NK-92 (cell line): ENCODE data around the gene TMEM63B.
"Not testable (repeated sequence)": the region's sequence is repeated elsewhere in the genome, so short reads cannot be mapped to it uniquely, and the experiment has no call there.

Experiments
- DNase-seq: peaks from one replicate; lab custom pipeline; 2025; ENCODE audit not compliant: unreplicated experiment; lab: John Stamatoyannopoulos, UW

Gene TMEM63B

DNA sequence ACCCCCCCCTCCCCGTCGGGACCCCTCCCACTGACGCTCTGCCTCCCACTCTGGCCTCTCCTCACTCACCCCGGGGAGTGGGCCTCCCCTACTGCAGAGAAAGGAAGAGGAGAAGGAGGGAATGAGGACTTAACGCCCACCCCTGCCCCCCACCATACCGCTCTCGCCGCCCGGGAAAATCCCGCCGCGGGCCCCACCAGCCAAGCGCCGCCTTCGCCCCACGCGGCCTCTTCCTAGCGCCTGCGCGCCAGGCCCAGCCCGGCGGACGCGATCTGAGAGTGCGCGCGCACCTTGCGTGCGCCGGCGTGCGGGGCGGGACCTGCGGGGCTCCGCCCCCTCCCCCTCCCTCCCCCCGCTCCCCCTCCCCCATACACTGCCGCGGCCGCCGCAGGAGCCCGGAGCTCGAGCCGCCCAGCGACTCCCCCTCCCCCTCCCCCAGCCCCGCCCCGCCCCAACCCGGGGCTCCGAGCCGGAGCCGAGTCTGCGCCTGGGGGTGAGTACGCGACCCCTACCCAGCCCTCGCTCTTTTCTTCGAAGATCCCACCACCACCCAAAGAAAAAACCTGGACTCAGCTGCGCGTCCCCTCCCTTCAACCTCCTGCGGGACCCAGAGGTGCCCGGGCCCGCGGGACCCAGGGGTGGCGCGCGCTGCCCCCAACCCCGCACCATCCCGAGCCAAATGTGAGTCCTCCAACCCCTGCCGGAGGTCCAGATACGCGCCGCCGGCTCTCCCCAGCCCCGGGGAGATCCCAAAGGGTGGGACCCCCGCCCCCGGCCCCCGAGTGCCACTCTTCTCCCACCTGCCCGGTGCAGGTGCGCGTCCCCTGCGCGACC, at the start of gene TMEM63B, which contains the start of gene MRPL14:
Gene TMEM63B (plus strand): TSS at position 369 of the 834 bp plus-strand sequence. CDS start 7,031 bp downstream, outside the sequence.
Gene MRPL14 (minus strand): TSS at position 267 of the 834 bp plus-strand sequence. CDS start 10,841 bp downstream, outside the sequence.
- DNase-seq = no peak

DNA sequence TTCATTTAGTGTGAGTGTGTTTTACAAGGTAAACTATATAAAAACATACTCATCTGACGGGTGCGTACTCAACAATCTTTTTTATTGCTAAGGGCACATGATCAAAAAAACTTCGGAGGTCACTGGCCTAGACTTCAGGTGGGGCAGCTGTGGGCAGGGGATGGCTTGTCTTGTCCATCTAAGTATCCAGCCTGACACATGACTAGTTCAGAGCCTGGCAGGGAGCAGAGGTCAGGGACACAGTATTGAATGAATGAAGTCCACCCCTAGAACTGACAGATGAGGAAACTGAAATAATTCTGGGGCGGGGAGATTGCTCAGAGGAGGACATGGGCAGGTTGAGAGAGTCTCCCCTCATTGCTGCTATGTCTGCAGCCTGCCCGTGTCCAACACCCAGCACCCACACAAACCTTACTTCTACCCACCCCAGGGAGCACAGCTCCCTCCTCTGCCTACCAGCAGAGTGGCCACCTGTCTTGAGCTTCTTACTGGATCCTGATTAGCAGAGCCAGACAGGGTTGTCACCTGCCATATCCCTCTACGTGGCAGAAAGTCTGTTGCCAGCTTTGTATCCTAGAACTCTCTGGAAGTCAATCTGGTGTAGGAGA, 49.0 kb upstream of the TMEM63B start:
- DNase-seq = no peak

DNA sequence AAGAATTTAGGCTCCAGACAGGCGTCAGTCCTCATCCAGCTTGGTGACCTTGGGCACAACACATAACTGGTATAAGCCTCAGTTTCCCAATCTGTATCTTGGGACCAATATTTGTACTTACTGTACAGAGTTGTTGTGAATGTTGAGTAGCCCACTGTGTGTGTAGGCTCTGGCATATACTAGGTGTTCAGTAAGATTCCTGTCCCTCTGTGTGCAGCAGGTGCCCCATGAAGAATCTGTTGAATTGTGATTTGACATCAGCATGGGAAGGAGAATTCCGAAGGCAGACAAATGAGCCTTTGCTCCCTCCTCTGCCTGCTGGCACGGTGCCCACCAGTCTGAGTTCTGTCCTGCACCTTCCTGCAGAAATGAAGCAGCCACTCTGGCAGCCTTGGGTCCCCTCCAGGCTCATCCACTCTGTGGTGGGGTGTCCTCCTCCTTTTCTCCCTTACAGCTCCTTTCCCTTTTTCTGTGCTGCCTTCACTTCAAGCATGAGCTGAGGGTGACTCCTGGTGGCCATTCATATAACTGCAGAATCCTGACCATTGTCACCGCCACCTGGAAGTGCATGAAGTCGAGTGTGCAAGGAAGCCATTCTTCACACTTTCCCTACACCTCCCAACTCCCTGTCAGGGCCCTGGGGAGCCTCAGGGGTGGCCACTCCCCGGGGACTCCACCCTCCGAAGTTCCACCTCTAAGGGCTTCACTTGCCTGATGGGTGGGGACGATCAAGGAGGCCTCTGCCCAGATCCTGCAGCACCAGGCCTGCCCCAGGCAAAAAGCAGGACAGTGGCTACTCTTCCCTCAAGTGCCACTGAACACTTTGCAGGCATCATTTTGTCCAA, 48.3 kb upstream of the TMEM63B start:
- DNase-seq = no peak

DNA sequence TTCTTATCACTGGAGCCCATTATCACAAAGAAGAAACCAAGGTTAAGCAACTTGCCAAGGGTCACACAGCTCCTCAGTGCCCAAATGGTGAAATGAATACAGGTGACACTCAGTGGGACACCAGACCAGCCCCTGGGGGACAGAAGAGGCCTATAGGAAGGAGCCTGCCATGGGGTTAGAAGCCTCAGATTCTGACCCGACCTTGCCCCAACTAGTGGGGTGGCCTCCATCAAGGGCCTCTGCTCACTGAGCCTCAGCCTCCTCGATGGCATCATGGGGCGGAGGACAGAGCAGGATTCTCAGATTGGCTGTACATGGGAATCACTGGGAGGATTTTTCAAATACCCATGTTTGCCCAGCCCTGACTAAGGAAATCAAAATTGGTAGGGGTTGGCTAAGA, 47.7 kb upstream of the TMEM63B start:
- DNase-seq = no peak

DNA sequence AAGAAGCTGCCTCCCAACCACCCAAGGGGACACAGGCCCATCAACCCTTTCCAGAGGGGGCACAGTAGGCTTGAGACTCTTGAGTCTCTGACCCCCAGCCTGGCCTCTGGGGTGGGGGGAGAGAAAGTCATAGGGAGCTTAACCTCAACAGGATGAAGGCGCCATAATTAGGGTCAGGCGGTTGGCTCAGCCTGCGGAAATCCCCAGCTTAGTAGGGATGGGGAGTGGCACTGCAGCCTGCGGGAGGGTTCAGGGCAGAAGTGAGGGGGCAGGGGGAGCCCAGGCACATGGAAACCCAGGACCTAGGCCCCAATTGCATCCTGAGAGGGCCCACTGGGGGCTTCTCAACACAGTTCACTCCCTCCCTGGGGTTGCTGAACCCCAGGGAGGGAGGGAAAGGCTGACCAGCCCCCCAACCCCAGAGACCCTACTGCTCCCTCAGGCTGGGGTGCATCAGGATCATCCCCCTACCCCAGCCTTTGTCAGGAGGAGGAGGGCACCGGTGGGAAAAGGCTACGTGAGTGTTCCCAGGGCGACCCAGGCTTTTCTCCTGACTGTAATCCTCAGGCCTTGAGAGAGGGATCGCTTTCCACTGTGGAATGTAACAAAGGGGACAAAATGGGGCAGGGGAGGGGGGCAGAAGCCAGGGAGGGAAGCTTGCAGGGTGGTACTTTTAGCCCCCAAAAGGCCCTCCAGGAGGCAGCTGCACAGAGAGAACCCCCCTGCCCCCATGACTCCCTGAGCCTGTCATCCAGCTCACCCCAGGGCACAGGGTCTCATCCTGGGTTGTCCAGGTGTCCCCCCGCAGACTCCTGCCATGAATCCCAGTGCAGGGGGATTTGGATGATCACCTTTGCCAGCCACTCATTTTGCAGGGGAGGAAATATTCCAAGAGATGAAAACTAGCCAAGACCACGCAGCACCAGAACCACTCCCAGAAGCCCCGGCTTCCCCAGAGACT, 46.5 kb upstream of the TMEM63B start:
- DNase-seq = no peak

DNA sequence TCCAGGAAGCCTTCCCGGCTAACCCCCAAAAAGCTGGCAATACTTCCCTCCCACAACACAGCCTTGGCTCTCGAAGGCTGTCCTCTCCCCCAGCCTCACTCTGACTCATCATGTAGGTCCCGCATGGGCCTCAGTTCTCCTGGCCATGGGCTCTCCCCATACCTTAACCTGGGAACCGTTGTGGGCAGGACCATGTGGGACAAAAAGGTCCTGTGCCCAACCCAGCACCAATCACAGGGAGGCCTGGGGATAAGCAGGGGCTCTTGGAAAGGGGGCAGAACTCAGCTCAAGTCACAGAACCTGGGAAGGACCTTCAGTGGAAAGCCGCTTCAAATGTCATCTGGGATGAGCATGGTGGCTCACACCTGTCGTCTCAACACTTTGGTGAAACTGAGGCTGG, 45.6 kb upstream of the TMEM63B start:
- DNase-seq = no peak

DNA sequence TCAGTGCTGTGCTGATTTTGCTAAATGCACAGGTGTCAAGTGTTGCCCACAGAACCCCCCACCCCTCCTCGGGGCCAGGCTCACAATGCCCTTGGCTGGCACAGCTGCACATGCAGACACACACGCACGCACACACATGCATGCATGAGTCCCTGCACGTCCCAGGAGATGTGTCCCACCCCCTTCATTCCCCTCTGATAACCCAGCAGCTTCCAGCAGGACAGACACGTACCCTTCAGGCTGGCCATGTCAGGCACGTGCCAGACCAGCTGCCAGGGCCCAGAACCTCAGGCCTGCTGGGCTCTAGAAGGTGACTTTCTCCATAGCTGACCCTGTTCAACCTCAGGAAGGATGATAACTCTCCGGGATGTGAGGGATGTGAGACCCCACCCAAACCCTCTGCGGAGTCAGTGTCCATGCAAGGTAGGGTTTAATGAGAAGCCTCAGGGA, 44.5 kb upstream of the TMEM63B start:
- no peak for DNase-seq

DNA sequence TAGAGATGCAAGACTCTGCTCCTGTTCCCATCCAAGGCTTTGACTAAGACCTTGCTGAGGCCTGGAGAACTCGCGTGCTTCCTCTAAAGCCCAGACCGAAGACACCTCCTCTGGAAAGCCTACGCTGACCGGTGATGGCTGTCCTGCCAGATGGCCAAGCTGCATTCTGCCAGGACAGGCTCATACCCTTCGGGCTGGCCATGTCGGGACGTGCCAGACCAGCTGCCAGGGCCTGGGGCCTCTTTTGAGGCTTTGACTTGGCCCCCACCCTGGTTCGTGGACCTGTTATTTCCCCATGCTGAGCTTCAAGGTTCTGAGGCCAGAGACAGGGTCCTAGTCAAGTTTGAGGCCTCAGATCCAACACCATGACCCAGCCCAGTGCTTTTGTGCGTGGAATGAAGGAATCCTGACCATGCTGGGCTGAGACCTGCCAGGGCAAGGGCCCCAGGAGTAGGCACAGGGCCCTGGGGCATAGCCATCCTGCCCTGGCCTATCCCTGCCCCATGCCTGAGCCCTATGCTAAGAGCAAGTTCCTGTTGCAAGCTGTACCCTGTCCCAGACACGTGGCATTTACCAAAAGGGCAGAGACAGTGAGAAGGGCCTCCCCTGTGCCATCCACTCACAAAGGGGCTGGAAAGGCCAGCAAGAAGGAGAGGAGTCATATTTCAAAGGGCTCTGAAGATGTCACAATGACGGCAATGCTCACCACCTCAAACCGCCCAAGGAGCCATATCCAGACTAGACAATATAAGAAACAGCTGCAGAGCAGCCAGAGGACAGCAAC, 42.9 kb upstream of the TMEM63B start:
- DNase-seq = no peak

DNA sequence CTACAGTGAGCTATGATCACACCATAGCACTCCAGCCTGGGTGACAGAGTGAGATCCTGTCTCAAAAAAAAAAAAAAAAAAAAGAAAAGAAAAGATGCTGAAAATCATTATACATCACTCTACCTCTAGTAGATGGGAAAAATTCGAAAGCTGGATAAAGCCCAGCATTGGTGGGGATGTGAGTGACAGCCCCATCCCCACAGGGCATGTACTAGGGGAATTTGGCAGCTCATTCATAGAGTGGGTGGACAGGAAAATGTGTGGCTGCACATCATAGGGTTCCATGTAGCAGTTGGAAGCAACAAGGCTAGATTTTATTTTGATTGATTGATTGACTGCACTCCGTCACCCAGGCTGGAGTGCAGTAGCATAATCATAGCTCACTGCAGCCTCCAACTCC, 42.1 kb upstream of the TMEM63B start:
- no peak for DNase-seq

DNA sequence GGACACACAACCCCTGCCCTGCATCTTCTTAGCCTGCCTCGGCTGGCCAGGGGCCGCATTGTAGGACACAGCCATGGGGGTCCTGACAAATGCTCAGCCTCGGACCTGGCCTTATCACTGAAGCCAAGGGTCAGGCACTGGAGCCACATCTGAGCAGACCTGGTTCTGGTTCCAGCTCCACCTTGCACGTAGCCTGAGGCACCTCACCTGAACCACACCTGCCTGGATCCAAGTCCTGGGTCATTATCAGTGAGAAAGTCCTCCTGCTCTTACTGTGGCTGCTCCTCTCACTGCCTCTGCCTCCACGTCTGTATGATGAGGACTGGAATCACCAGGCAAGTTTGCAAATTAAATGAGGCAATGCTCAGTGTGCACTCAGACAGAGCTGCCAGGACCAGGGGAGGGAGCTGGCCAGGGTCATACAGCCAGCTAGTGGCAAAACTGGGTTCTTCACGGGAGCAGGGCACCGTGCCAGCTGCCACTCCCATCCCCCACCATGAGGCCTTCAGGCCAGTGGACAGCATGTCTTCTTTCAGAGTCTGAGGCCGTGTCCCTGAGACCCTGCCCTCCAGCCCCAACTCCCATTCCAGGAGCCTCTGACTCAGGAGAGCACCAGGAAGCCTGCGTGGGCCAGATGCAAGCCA, 40.3 kb upstream of the TMEM63B start:
- no peak for DNase-seq

DNA sequence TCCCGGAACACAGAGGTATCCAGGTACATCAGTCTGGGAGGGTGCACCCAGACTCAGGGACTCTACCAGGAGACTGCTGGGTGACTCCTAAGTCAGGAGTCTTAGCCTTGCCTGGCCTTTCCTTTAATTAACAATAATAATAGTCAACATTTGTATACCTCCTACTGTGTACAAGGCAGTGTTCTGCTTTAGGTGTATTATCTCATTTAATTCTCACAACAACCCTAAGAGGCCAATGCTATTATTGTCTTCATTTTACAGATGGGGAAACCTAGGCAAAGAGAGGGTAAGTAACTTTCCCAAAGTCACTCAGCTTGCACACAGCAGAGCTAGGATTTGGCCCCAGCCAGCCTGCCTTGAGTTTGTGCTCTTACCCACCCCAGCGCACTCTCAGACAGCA, 39.7 kb upstream of the TMEM63B start:
- no peak for DNase-seq

DNA sequence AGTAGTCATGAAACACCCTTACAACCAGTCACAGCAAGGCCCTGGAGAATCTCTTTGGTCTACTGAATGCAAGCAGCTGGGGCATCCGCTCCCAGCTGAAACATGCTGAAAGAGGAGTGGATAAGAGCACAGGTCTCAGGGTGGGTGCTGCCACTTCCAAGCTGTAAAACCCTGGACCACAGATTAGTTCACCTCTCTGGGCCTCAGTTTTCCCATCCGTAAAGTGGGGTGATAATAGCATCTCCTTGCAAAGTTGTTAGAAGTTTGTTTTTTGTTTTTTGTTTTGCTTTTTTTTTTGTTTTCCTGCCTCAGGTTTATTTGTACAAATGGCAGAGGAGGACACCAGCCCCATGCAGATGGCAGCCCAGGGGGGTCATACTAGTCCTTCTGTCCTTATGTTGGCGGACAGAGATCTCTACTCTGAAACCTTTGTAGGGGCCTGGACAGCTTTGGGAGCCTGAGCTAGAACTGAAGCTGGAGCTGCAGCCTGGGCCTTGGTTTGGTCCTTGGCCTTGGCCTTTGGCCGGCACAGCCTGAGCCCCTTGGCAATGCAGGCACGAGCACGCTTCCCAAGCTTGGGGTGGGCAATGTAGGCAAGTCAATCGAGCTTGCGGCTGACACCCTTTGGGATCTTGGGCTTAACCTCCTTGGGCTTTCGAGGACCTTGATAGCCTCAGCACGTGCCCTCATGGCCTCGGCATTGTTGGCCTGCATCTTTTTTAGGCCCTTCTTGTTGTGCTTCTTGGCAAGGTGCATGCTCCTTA, 38.3 kb upstream of the TMEM63B start:
- DNase-seq = no peak

DNA sequence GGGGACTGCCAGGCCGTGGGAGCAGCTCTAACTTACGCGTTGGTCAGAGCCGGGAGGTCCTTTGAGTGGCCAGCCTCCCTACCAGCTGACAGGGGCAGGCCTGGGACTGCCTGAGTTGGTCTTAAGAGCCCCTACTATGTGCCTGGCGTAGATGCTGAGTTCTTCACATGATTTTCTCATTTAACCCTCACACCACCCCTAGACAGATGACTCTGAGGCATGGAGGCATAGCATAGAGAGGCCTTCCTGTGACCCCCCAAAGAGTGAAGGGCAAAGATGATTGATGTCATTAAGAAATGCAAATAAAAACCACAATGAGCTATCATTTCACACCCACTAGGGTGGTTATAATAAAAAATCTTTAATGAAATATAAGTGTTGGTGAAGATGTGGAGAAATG, 36.9 kb upstream of the TMEM63B start:
- no peak for DNase-seq

DNA sequence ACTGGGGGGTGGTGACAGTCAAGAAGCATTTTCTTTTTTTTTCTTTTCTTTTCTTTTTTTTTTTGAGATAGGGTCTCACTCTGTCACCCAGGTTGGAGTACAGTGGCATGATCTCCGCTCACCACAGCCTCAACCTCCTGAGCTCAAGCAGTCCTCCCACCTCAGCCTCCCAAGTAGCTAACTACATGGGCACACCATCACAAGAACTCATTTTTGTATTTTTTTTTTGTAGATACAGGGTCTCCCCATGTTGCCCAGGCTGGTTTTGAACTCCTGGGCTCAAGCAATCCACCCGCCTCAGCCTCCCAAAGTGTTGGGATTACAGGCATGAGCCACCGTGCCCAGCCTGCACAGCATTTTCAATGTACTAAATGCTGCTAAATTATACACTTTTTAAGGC, 36.0 kb upstream of the TMEM63B start:
- not testable (repeated sequence) for DNase-seq

DNA sequence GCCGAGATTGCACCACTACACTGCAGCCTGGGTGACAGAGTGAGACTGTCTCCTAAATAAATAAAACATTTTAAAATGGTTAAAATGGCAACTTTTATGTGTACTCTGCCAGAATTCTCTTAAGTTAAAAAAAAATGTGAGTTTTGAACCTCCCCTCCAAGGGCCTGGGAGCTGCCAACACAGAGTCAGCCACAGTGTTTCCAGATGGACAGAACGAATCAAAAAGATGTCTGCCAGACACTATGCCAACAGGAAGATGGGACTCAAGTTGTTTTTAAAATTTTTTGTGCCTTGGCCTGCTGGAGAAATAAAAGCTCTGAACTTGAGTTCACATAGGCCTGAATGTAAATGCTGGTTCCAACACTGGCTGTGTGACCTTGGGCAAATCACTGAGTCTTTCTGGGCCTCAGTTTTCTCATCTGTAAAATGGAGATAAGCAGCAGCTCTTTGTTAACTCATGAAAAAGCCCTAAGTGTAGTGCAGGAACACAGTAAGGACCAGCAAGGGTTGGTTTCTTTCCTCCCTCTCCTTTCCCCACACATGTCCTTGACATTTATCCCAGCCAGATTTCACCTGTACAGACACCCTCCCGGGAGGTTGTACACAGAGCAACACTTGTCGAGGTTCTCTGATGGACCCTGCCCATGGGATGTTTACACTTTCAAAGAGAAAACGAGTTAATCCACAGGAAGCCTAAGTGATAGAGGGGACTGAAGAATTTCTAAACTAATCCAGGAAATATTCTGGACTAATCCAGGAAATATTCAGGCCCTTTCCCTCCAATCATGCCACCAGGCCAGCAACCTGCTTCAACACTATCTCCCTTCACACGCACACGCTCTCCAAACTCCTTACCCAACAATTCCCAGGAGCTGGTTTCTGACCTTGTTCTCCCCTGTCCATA, 35.1 kb upstream of the TMEM63B start:
- DNase-seq = no peak

DNA sequence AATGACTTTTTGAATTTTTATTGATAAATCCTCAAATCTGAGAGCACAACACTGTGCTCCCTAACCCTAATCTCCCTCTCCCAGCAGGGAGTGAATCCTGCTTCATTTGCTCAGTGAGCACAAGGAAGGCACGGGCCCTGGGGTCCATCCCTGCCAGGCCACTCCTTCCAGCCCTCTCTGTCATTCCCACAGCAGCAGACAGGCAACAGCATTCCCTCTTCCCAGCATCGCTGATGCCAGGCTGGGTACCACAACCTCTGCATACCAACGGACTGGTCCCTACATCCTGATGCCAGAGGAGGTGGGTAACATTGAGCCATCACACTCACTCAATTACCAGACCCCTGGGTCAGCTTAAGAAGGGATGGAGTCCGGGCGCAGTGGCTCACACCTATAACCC, 34.3 kb upstream of the TMEM63B start:
- no peak for DNase-seq

DNA sequence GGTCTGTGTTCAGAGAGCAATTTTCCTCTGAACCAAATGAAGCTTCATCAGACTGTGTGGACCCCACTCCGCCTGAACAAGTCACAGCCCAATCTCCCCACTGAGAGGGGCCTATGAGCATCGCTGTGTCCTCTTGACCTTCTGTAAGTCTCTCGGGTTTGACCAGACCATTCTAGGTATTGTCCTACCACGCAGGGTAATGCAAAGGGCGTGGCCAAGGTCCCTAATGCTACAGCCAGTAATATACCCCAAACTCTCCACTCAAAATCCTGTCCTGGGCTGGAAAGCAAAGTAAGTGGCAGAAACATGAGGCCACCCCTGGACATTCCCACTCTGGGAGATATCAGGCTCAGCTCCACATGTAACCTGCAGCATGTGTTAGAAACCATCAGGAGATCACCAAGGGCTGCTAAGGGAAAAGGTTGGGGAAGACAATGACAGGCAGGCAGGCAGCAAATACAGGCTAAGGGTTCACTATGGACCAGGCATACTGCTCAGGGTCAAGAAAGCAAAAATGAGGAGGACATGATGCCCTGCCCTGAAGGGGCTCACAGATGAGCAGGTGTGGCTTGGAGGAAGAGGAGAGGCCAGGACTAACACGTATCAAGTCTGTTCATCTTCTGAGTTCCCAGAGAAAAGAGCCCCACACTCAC, 33.5 kb upstream of the TMEM63B start:
- no peak for DNase-seq
